GM18951 (cell line): ENCODE data around the gene PPARD.

Experiments used
- POLR2A ChIP-seq: IDR thresholded peaks from 4 replicates; pipeline ENCODE4 v1.6.1; 2011; ENCODE audit warnings: mild to moderate bottlenecking; ENCODE audit not compliant: insufficient read length, insufficient read depth; ENCODE audit errors: extremely low read depth
- in situ Hi-C: fragments of 300-500 bp; cut with MboI; formaldehyde crosslinking; loops from one replicate; pipeline ENCODE4 v1.12.0; 2022; ENCODE audit warnings: low sequenced_read_pairs, mixed read lengths, inconsistent platforms; ENCODE audit not compliant: unreplicated experiment

Gene PPARD

DNA sequence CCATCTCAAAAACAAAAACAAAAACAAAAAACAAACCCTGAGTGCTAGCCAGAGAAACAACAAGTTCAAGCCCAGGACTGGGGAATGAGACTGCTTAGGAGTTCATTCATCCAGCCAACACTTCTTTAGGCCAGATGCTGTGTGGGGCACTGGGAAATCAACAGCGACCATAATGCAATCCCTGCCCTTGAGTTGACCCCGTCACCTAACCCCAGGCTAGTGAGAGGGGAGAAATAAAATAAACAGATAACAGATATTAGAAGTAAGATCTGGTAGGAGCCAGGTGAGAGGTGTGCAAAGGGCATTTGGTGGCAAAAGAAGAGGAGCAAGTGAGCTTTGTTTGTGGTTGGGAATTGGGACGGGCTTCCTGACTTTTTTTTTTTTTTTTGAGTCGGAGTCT is 120.9 kb downstream of the PPARD start:
- in situ Hi-C loops, result no loop called here
- TF ChIP-seq POLR2A, result no peak

DNA sequence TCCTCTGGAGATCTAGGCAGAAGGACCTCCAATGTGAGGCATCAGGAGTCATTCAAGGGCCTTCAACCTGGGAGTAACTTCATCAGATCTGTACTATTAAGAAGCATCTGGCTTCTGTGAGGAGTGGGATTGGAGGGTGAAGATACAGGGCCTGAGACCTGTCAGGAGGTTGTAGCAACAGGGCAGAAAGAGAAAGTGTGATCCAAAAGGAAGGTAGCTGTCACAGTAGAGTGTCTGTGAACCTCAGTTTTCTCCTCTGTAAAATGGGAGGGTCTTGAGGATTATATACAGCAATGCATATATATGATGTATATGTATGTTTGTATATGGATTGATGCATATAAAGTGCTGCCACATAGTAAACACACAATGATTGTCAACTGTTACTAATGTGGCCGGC is 123.3 kb downstream of the PPARD start:
- in situ Hi-C loops, result loop anchor here (5.0 kb wide), 1 partner anchor 123 kb away; the partner anchor contains the start of gene PPARD
- no peak for TF ChIP-seq POLR2A

DNA sequence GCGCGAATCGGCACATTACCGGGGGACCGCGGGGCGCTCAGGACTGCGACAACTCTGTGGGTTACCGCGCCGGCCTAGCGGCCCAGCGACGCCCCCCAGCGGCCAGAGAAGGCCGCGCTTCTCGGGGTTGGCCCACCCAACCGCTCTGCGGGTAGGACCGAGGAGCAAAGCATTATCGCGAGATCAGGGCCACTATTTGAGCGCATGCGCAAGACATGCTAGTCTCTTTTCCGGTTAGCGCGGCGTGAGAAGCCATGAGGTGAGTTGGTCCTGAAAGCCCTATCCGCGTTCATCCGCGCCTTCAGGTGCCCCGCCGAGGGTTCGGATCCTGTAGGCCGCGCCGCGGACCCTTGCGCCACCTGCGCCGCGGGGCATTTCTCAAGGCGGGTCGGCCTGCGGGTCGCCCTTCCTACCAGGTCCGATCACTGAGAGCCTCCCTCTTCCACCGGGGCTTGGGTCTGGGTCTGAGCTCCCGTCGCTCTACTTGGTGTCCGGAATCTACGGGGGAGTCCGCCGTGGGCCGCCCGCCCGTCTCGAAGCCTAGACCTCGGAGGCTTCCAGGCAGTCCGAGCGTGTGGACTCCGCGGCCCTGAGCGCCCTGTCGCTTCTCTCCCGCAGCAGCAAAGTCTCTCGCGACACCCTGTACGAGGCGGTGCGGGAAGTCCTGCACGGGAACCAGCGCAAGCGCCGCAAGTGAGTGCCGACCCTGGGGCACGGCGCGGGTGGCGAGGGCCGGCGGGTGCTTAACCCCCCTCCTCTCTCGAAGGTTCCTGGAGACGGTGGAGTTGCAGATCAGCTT is 126.0 kb downstream of the PPARD start, which contains the start of gene RPL10A:
RPL10A (plus strand) TSS at position 221 of the 799 bp plus-strand sequence; CDS start at position 255, 34 bp downstream.
- in situ Hi-C loops, result loop anchor here (5.0 kb wide), 1 partner anchor 126 kb away; the partner anchor contains the start of gene PPARD
- peak; percentile 100 for TF ChIP-seq POLR2A

DNA sequence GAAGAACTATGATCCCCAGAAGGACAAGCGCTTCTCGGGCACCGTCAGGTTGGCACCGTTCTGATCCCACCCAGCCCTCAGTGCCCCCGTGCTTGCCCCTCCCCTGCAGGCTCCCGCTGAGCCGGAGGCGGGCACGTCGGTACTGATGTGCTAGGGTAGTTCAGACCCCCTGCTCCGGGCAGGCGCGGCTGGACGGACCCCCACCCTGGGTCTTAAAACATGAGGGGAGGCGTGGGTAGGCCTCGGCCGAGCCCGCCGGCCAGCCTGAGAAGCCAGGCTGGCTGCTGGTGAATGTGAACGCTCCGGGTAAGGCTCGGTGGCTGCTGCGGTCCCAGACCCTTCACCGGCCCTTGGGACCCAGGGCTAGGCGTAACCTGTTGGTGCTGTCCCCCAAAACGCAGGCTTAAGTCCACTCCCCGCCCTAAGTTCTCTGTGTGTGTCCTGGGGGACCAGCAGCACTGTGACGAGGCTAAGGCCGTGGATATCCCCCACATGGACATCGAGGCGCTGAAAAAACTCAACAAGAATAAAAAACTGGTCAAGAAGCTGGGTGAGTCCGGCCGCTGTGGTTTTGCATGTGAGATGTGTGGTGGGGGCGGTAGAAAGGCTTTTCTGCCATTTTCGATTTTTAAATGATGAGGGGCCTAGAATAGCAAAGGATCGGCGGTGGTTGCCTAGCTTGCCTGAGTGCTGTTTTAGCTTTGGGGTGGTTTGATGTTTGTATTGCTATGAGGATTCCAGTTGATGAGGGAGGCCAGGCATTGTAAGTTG is 126.8 kb downstream of the PPARD start:
- in situ Hi-C loops, result loop anchor here (5.0 kb wide), 1 partner anchor 127 kb away; the partner anchor contains the start of gene PPARD
- TF ChIP-seq POLR2A, result no peak

DNA sequence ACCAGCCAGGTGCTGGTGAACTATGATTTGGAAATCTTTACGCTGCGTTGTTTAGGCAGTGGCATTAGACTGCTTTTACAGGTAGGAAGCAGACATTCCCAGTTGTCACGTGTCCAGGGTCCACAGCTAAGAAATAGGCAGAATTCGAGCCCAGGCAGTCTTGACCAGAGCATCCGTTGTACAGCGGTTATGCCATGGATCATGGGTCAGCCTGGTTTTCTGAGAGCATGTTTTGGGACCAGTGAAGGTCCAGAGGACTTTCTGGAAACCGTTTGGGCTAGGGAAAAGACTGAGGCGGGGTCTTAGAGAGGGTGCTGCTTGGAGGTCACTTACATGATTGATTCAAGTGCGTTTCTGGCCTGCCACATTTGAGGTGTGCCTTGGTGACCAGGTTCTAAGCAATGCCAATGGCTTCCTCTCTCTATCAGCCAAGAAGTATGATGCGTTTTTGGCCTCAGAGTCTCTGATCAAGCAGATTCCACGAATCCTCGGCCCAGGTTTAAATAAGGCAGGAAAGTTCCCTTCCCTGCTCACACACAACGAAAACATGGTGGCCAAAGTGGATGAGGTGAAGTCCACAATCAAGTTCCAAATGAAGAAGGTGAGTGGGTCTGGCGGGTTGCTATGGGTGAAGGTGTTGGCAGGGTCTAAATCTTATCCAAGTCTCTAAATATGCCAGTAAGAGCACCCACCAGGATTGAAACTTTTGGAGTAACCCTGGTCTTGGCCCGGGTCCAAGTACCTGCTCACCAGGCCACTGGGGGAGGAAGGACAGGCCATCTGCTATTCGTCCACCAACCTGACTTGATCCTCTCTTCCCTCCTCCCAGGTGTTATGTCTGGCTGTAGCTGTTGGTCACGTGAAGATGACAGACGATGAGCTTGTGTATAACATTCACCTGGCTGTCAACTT is 127.6 kb downstream of the PPARD start:
- TF ChIP-seq POLR2A, result no peak
- in situ Hi-C loops, result loop anchor here (5.0 kb wide), 1 partner anchor 128 kb away; the partner anchor contains the start of gene PPARD

DNA sequence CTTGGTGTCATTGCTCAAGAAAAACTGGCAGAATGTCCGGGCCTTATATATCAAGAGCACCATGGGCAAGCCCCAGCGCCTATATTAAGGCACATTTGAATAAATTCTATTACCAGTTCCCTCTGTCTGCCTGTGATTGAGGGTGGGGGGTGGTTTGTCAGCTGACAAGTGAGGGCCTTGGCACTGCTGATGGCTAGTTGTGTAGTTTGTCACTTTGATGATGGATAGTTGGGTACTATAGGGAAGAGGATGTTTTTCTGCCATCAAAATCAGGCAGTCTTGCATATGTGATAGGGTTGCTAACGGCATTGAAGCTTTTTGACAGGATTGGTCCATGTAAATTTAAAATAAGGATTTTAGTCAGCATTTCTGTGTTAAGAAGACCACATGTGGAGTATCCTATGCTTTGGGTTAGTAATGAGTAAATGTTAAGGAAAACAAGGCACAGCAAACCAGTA is 128.3 kb downstream of the PPARD start:
- TF ChIP-seq POLR2A, result no peak
- in situ Hi-C loops, result no loop called here

DNA sequence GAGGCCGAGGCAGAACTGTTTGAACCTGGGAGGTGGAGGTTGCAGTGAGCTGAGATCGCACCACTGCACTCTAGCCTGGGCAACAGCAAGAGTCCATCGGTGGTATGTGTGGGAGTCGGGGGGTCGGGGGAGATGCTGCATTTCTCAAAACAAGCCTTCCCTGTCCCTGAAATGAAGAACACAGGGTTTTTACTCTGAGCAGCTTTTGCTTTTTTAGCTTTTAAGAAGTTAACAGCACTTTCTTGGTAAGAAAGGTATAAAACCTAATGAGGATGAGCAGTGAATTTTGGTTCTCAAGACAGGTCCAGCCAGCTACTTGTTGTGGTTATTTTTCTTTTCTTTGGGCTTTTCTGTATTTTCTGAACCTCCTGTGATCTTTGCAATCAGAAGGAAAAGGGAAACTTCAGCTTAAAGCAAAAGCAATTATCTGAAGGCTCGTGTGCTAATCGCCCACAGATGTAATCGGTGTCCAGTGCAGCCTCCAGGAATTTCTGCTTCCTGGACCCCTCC is 129.5 kb downstream of the PPARD start:
- TF ChIP-seq POLR2A, result peak; percentile 7
- in situ Hi-C loops, result no loop called here

DNA sequence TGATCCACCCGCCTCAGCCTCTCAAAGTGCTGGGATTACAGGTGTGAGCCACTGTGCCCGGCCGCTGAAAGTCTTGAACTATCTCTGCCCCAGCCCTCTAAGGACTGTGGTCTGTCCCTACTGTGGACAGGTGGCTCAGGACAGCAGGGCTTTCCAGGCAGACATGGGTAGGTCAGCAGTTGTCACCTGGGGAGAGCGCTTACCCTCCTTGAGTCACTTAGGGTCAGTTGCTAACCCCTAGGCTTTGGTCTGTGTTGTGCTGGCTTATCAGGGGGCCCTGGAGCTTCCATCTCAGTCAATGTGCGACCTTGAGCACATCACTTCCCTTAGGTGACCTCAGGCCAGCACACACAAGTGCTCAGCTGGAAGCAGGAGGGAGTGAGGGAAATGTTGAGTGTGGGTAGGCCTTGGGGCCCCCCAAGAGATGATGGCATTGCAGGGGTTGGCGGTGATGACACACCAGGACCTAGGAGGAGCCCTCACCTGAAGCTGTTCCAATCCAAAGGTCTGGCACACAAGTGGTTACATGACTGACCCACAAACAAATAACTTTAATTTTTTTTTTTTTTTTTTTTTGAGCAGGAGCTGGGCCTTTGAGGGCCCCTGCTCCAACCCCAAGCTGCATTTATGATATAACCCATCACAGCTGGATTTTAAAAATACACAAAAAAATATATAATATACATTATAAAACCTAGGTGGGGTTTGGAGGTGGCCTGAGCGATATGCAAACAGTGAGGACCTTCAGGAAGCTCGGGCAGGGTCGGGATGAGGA is 130.9 kb downstream of the PPARD start:
- in situ Hi-C loops, result no loop called here
- no peak for TF ChIP-seq POLR2A

DNA sequence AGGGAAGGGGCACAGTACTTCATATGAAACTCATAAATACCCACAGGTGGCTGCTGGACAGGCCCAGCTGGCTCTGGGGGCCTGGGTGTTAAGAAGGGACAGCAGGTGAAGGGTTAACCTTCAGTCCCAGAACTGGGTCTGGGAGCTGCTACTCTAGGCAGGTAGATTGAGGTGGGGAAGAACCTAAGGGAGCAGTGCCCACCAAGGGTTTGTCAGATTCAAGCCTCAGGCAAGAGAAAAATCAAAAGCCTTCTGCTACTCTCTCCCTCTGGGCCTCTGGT is 131.4 kb downstream of the PPARD start:
- peak; percentile 4 for TF ChIP-seq POLR2A
- in situ Hi-C loops, result no loop called here

DNA sequence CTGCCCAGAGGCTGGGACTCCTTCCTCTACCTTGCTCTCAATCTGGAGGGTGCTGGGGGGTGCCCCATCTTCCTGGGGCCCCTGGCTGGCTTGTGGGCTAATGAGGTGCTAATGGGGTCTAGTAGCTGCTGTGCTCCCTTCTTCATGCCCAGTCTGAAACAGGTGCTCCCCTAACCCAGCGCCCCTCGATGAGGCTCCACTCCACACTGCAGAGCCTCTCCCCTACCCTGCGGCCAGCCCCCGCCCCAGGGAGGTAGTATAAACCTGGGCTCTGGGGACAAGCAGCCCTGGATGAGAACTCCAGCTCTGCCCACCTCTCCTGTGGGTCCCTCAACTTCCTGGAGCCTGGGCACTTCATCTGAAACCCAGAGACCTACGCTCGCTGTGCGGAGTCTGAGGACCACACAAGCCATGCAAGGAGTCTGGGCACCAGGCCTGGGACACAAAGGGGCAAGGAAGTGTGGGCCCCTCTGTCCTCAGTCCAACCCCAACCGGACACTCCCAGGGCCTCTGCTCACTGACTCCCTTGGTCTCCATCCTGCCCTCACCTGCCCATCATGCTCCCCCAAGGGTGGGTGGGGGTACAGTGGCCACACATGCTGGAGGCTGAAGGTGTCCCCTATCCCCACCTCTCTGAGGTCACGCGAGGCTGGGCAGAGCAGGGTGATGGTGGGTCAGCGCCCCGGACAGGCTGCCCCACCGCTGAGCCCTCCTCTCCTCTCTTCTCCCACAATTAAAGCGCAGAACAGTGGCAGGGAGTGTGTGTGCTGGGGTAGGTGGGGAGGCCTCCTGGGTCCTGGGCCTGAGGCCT is 132.0 kb downstream of the PPARD start:
- peak; percentile 37 for TF ChIP-seq POLR2A
- in situ Hi-C loops, result no loop called here

DNA sequence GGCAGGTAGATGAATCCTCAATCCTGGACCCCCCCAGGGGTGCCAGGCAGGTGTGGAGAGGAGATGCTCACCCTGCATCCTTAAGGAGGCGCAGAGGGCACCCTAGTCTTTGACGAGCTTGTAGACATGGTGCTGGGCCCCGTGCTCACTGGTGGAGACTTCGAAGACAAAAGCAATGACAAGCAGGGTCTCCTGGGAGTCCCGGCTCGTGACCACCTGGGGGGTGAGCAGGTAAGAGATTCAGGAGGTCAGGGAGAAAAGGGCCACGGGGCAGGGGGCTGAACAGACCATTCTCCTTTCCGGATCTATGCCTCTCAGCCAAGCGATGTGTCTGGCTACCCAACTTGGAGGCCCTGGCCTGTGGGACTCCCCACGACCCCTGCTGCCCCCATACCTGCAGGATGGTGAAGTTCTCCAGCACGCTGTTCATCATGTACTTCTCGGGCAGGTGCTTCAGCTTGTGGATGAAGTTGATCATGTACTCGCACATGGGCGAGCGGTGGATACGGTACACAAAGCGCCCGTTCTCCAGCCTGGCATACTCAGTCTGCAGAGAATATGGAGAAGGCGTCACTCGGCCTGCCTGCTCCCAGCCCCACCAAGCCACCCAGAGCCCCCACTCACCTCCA is 132.7 kb downstream of the PPARD start:
- in situ Hi-C loops, result no loop called here
- TF ChIP-seq POLR2A, result no peak
